H9 (cell line): Measurements from ENCODE around the gene ASIC3. TPM values are rescaled to one million over a fixed set of nuclear protein-coding genes. Genes with fewer than 3 reads are reported as not detected.

Source experiments
- DNase-seq: peaks from one replicate; pipeline ENCODE4 v3.0.0-alpha.2; 2017
- H2AFZ ChIP-seq: one replicate; pipeline ENCODE4 v1.6.1; 2013; ENCODE audit warnings: mild to moderate bottlenecking, low read length, control low read depth, moderate library complexity
- H2AK5ac ChIP-seq: 2 replicates; pipeline ENCODE4 v1.6.1; 2013; ENCODE audit warnings: low read length, control low read depth, mixed read lengths; ENCODE audit not compliant: insufficient read length
- H2BK120ac ChIP-seq: one replicate; pipeline ENCODE4 v1.6.1; 2013; ENCODE audit warnings: low read depth, mild to moderate bottlenecking, low read length, control low read depth, inconsistent platforms; ENCODE audit not compliant: poor library complexity, severe bottlenecking
- H2BK12ac ChIP-seq: 2 replicates; pipeline ENCODE4 v1.6.1; 2013; ENCODE audit warnings: low read length, control low read depth, mixed read lengths, low read depth; ENCODE audit not compliant: insufficient read length
- H2BK15ac ChIP-seq: 2 replicates; pipeline ENCODE4 v1.6.1; 2013; ENCODE audit warnings: low read depth, low read length, control low read depth
- H2BK20ac ChIP-seq: one replicate; pipeline ENCODE4 v1.6.1; 2013; ENCODE audit warnings: low read depth, mild to moderate bottlenecking, low read length, control low read depth, inconsistent platforms; ENCODE audit not compliant: poor library complexity, severe bottlenecking
- H2BK5ac ChIP-seq: 2 replicates; pipeline ENCODE4 v1.6.1; 2013; ENCODE audit warnings: low read length, control low read depth, mixed read lengths; ENCODE audit not compliant: insufficient read length
- H3K14ac ChIP-seq: 2 replicates; pipeline ENCODE4 v1.6.1; 2013; ENCODE audit warnings: low read length, control low read depth; ENCODE audit not compliant: insufficient read depth
- H3K18ac ChIP-seq: 2 replicates; pipeline ENCODE4 v1.6.1; 2013; ENCODE audit warnings: low read depth, mild to moderate bottlenecking, mixed read lengths, low read length, control low read depth; ENCODE audit not compliant: insufficient read length
- H3K23ac ChIP-seq: 2 replicates; pipeline ENCODE4 v1.6.1; 2013; ENCODE audit warnings: low read length, control low read depth, mixed read lengths, low read depth; ENCODE audit not compliant: insufficient read length
- H3K23me2 ChIP-seq: 2 replicates; pipeline ENCODE4 v1.6.1; 2013; ENCODE audit warnings: low read depth, mild to moderate bottlenecking, mixed read lengths, low read length, control low read depth; ENCODE audit not compliant: insufficient read length, poor library complexity, severe bottlenecking
- H3K27ac ChIP-seq: 2 replicates; pipeline ENCODE4 v1.5.1; 2013; ENCODE audit warnings: low read length, control low read depth, mixed read lengths, low read depth; ENCODE audit not compliant: insufficient read length
- H3K27me3 ChIP-seq: 2 replicates; pipeline ENCODE4 v1.6.1; 2013; ENCODE audit warnings: low read length, control low read depth, inconsistent platforms; ENCODE audit not compliant: insufficient read depth
- H3K4ac ChIP-seq: 2 replicates; pipeline ENCODE4 v1.6.1; 2013; ENCODE audit warnings: low read depth, mild to moderate bottlenecking, control low read depth, inconsistent platforms, low read length, moderate library complexity
- H3K4me1 ChIP-seq: 2 replicates; pipeline ENCODE4 v1.6.1; 2013; ENCODE audit warnings: low read length, control low read depth, inconsistent platforms; ENCODE audit not compliant: insufficient read depth
- H3K4me2 ChIP-seq: 2 replicates; pipeline ENCODE4 v1.6.1; 2013; ENCODE audit warnings: low read length, control low read depth, mixed read lengths; ENCODE audit not compliant: insufficient read length, insufficient read depth
- H3K56ac ChIP-seq: 2 replicates; pipeline ENCODE4 v1.6.1; 2013; ENCODE audit warnings: low read depth, mild to moderate bottlenecking, mixed read lengths, low read length, control low read depth; ENCODE audit not compliant: insufficient read length
- H3K79me1 ChIP-seq: 2 replicates; pipeline ENCODE4 v1.6.1; 2013; ENCODE audit warnings: low read depth, mild to moderate bottlenecking, moderate library complexity, low read length, control low read depth, inconsistent platforms; ENCODE audit not compliant: insufficient read depth, poor library complexity, severe bottlenecking
- H3K79me2 ChIP-seq: 2 replicates; pipeline ENCODE4 v1.6.1; 2013; ENCODE audit warnings: low read length, control low read depth, inconsistent platforms; ENCODE audit not compliant: insufficient read depth
- H3K9ac ChIP-seq: 2 replicates; pipeline ENCODE4 v1.6.1; 2013; ENCODE audit warnings: low read length, control low read depth, mixed read lengths; ENCODE audit not compliant: insufficient read length; ENCODE audit errors: extremely low read depth
- H3K9me3 ChIP-seq: one replicate; pipeline ENCODE4 v1.6.1; 2013; ENCODE audit warnings: low read depth, low read length, inconsistent platforms; ENCODE audit not compliant: control insufficient read depth
- H3T11ph ChIP-seq: one replicate; pipeline ENCODE4 v1.6.1; 2013; ENCODE audit warnings: mild to moderate bottlenecking, low read length, control low read depth, inconsistent platforms
- H4K20me1 ChIP-seq: one replicate; pipeline ENCODE4 v1.6.1; 2013; ENCODE audit not compliant: control insufficient read depth, insufficient read length, insufficient read depth
- H4K5ac ChIP-seq: 2 replicates; pipeline ENCODE4 v1.6.1; 2013; ENCODE audit warnings: low read depth, mild to moderate bottlenecking, mixed read lengths, low read length, control low read depth; ENCODE audit not compliant: insufficient read length
- H4K8ac ChIP-seq: replicated peaks from 2 replicates; pipeline ENCODE4 v1.6.1; 2013; ENCODE audit warnings: low read length, control low read depth, mixed read lengths, low read depth; ENCODE audit not compliant: insufficient read length
- H4K91ac ChIP-seq: 2 replicates; pipeline ENCODE4 v1.6.1; 2013; ENCODE audit warnings: low read depth, mild to moderate bottlenecking, moderate library complexity, mixed read lengths, low read length, control low read depth; ENCODE audit not compliant: insufficient read length
- H3K27ac Mint-ChIP-seq, 3 experiments: 2 replicates in 2 of 3; 3 replicates in 1 of 3; pipeline ENCODE4 v1.8.0; 2020 to 2021; ENCODE audit warnings: mixed read lengths in 3 of 3, mild to moderate bottlenecking in 1 of 3, moderate library complexity in 1 of 3
- H3K27me3 Mint-ChIP-seq: 2 replicates; pipeline ENCODE4 v1.8.0; 2021; ENCODE audit warnings: low read depth, mild to moderate bottlenecking, moderate library complexity, mixed read lengths
- H3K36me3 Mint-ChIP-seq, 3 experiments: 2 replicates in 2 of 3; 3 replicates in 1 of 3; pipeline ENCODE4 v1.8.0; 2020 to 2021; ENCODE audit warnings: low read depth in 3 of 3, mixed read lengths in 3 of 3; ENCODE audit not compliant: insufficient read depth in 1 of 3
- H3K4me1 Mint-ChIP-seq, 2 experiments: 2 replicates each; pipeline ENCODE4 v1.8.0; 2020; ENCODE audit warnings: mixed read lengths in 2 of 2
- H3K4me3 Mint-ChIP-seq, 2 experiments: 2 replicates in 1 of 2; 3 replicates in 1 of 2; pipeline ENCODE4 v1.8.0; 2020 to 2021; ENCODE audit warnings: mild to moderate bottlenecking in 2 of 2, mixed read lengths in 2 of 2, moderate library complexity in 1 of 2
- H3K9me3 Mint-ChIP-seq, 2 experiments: 2 replicates in 1 of 2; 3 replicates in 1 of 2; pipeline ENCODE4 v1.8.0; 2020; ENCODE audit warnings: mild to moderate bottlenecking in 2 of 2, mixed read lengths in 2 of 2, moderate library complexity in 1 of 2
- CTCF ChIP-seq: fragments of 200-600 bp; sonication (generic); conservative IDR thresholded peaks from 3 replicates; pipeline ENCODE4 v1.8.0; 2021; ENCODE audit warnings: antibody characterized with exemption, mild to moderate bottlenecking
- WGBS: extraction: QIAGEN DNeasy Blood & Tissue Kit; methylation state at CpG from one replicate; pipeline ENCODE4 v1.1.7; 2013; ENCODE audit warnings: missing lambda C conversion rate, low lambda C conversion rate, mixed read lengths; ENCODE audit not compliant: insufficient read length; ENCODE audit errors: extremely low coverage; 5-methylcytosine and 5-hydroxymethylcytosine counted together
- total RNA-seq: library from RNA; stranded (reverse); gene quantifications from 2 replicates; pipeline ENCODE4 v1.2.1, GENCODE V29; 2021

ASIC3 gene
- total RNA-seq, 1 experiment from 2014 or later = 1.7 TPM

GRCh38 chr7:151035902-151036301, 12.4 kb upstream of the ASIC3 start:
- no peaks in the 10 kb centered on the region for H3K4me1 ChIP-seq
- no peak overlapping the region for H2BK5ac ChIP-seq
- H3K4ac ChIP-seq = no peak overlapping the region
- DNase-seq = no peak
- Mint-ChIP-seq H3K27ac (peak overlapping the region in 1 of 3 experiments; percentile 34; a peak in 1 of 7 replicates), H3K4me1 (peaks cover 2% of the 10 kb centered on the region in 2 experiments; a peak in 1 of 4 replicates), H3K4me3 (no peak overlapping the region), H3K27me3 (peaks cover 4% of the 10 kb centered on the region), H3K9me3 (no peaks in the 10 kb centered on the region), H3K36me3 (peaks cover 0 to 8% (median 4%) of the 10 kb centered on the region in 3 experiments; a peak in 4 of 7 replicates)
- no peak overlapping the region for H3K18ac ChIP-seq
- no peak overlapping the region for H2BK15ac ChIP-seq
- H4K20me1 ChIP-seq = no peaks in the 10 kb centered on the region
- no peak overlapping the region for H4K5ac ChIP-seq
- no peaks in the 10 kb centered on the region for H3K79me1 ChIP-seq
- no peak overlapping the region for H3K27ac ChIP-seq
- no peak overlapping the region for H2AFZ ChIP-seq
- no peak overlapping the region for H2BK12ac ChIP-seq
- no CpG with 5 or more reads among the region's 17 CpGs for WGBS
- no peak for TF ChIP-seq CTCF
- H4K91ac ChIP-seq = no peak overlapping the region
- H3T11ph ChIP-seq = no peak overlapping the region
- no peak overlapping the region for H3K14ac ChIP-seq
- no peak overlapping the region for H2BK20ac ChIP-seq
- no peaks in the 10 kb centered on the region for H3K9me3 ChIP-seq
- H3K23me2 ChIP-seq = no peaks in the 10 kb centered on the region
- no peaks in the 10 kb centered on the region for H3K79me2 ChIP-seq
- no peak overlapping the region for H3K56ac ChIP-seq
- no peak overlapping the region for H2AK5ac ChIP-seq
- no peak overlapping the region for H3K23ac ChIP-seq
- H3K4me2 ChIP-seq = no peak overlapping the region
- H4K8ac ChIP-seq = no peak overlapping the region
- H3K9ac ChIP-seq = no peak overlapping the region
- H3K27me3 ChIP-seq = no peaks in the 10 kb centered on the region
- H2BK120ac ChIP-seq = no peak overlapping the region
